ENCODE measurements around the gene ARHGEF4. TPM values are rescaled to one million over a fixed set of nuclear protein-coding genes. Genes with fewer than 3 reads are reported as not detected.

Gene ARHGEF4
- total RNA-seq, 1 donor from 2014 or later: 25.5 TPM

DNA sequence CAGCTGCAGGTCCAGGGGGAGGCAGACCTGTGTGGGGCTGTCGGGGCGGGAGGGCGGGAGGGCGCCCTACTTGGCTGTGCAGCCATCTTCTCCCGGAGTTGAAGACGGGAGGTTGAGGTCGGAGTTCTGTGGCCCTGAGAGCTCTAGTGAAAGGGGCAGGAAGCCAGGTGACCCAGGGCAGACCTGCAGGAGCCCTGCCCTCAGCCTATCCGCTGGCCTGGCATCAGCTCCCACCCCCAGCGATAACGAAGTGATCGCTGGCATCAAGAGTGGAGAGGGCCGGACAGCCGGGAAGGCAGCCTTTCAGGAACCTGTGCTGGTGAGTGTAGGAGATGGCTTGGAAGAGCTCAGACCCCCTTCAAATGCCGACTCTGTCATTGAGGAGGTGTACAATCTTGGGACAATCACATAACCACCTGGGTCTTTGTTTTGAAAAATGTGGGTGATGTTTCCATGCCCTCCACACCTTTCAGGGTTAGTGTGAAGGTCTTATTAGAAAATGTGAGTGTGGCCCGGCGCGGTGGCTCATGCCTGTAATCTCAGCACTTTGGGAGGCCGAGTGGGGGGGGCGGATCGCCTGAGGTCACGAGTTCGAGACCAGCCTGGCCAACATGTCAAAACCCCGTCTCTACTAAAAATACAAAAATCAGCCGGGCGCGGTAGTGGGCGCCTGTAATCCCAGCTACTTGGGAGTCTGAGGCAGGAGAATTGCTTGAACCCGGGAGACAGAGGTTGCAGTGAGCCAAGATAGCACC, 1.3 kb downstream of the ARHGEF4 start:
- no peaks in the 10 kb centered on the region for H3K36me3 Mint-ChIP-seq
- H3K4me3 Mint-ChIP-seq: no peak overlapping the region
- no peak overlapping the region for H3K27ac Mint-ChIP-seq
- TF ChIP-seq, protein P1, sequence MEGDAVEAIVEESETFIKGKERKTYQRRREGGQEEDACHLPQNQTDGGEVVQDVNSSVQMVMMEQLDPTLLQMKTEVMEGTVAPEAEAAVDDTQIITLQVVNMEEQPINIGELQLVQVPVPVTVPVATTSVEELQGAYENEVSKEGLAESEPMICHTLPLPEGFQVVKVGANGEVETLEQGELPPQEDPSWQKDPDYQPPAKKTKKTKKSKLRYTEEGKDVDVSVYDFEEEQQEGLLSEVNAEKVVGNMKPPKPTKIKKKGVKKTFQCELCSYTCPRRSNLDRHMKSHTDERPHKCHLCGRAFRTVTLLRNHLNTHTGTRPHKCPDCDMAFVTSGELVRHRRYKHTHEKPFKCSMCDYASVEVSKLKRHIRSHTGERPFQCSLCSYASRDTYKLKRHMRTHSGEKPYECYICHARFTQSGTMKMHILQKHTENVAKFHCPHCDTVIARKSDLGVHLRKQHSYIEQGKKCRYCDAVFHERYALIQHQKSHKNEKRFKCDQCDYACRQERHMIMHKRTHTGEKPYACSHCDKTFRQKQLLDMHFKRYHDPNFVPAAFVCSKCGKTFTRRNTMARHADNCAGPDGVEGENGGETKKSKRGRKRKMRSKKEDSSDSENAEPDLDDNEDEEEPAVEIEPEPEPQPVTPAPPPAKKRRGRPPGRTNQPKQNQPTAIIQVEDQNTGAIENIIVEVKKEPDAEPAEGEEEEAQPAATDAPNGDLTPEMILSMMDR (IDR thresholded peaks at IDR 0.05; ENCODE audit: unreplicated experiment): no peak
- no peaks in the 10 kb centered on the region for H3K9me3 Mint-ChIP-seq
- peaks cover 80% of the 10 kb centered on the region for H3K27me3 Mint-ChIP-seq (ENCODE audit: low read depth)
- DNase-seq (ENCODE audit: low spot score in 2 of 2, unreplicated experiment in 2 of 2): no peak
- H3K4me1 Mint-ChIP-seq: peaks cover 3% of the 10 kb centered on the region

DNA sequence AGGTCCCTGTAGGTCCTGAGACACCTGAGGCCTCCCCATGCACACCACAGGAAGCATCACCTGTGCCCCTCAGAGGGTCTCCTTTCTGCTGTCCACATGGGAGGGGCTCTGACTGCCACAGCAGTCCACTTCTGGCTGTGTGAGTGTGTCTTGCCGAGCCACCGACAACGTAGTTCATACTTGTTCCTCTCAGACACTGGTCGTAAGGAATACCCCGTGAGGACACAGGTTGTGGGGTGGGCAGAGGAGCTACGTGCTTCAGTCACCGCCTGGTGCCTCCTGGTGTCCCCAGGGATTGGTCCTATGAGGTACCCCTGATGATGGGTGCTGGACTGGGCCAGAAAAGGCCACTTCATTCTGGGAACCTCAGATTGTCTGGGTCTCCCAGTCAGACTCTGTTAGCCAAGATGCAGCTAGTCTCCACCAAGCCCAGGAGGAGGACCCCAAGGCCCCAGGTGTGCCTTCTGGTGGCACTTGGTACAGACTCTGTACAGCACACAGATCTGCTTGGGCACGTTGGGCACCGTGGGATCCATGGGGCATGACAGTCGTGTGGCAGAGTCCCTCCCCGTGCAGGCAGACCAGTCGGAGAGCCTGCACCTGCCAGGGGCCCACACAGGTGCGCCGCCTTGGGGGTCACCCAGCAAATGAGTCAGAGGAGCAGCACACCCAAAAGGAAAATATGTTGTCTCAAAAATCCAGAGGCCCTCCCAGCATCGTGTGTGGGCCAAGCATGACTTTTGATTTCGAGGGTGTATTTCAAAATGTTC, 2.5 kb downstream of the ARHGEF4 start:
- peaks cover 84% of the 10 kb centered on the region for H3K27me3 Mint-ChIP-seq (ENCODE audit: low read depth)
- TF ChIP-seq, protein P1 (IDR thresholded peaks at IDR 0.05; ENCODE audit: unreplicated experiment): no peak
- H3K4me1 Mint-ChIP-seq: peaks cover 3% of the 10 kb centered on the region
- H3K9me3 Mint-ChIP-seq: no peaks in the 10 kb centered on the region
- H3K36me3 Mint-ChIP-seq: no peaks in the 10 kb centered on the region
- no peak overlapping the region for H3K27ac Mint-ChIP-seq
- no peak for DNase-seq (ENCODE audit: low spot score in 2 of 2, unreplicated experiment in 2 of 2)
- H3K4me3 Mint-ChIP-seq: no peak overlapping the region

DNA sequence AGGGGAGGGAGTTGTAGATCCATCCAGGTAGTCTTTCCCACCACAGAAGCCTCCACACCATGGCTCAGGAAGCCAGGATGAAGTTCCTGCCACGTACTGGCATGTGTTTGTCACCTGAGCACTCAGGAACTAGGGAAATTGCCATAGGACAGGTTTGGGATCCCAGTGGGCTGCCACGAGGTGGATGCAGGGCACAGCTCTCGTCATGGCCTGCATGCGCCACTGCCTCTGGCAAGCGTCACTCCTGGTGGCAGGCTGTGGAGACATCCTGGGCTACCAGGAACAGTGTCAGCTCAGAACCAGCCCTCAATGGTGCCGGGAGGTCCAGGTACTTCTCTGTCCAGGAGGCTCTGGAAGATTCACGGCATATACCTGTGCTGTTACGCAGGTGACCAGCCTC, 3.8 kb downstream of the ARHGEF4 start:
- Mint-ChIP-seq H3K27ac (no peak overlapping the region), H3K4me3 (no peak overlapping the region), H3K4me1 (no peaks in the 10 kb centered on the region), H3K9me3 (no peaks in the 10 kb centered on the region), H3K36me3 (no peaks in the 10 kb centered on the region), H3K27me3 (ENCODE audit: low read depth) (peaks cover 73% of the 10 kb centered on the region)
- no peak for DNase-seq (ENCODE audit: low spot score in 2 of 2, unreplicated experiment in 2 of 2)
- TF ChIP-seq, protein P1 (IDR thresholded peaks at IDR 0.05; ENCODE audit: unreplicated experiment): no peak

DNA sequence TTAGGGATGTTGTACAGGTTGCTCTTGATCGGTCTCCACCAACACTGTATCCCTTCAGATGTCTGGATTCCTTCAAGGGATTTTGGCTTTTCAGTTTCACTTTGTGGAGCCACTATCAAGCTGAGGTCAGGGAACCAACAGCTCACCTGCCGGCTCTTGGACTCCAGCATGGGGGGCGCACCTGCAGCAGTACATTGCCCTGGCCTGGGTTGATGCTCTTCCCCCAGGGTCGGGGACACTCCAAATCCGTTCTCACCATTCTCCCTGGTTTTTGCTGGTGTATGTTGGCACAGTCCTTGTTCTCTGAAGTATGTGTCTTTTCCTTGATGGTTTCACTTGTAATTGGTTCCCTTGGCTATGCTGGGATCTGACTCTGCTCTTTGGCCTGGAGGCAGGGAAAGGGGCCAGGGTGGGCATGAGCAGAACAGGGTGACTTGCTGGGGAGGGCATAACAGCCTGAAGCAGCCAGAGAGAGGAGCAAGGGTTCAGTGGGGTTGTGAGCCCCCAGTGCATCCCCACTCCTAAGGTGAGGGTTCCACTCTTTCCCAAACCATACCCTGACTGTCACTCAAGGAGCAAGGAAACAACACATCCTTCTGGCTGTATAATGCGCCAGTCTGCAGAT, 5.1 kb downstream of the ARHGEF4 start:
- no peaks in the 10 kb centered on the region for H3K4me1 Mint-ChIP-seq
- TF ChIP-seq, protein P1 (IDR thresholded peaks at IDR 0.05; ENCODE audit: unreplicated experiment): no peak
- H3K27ac Mint-ChIP-seq: no peak overlapping the region
- DNase-seq (ENCODE audit: low spot score in 2 of 2, unreplicated experiment in 2 of 2): no peak
- no peak overlapping the region for H3K4me3 Mint-ChIP-seq
- no peaks in the 10 kb centered on the region for H3K36me3 Mint-ChIP-seq
- no peaks in the 10 kb centered on the region for H3K9me3 Mint-ChIP-seq
- H3K27me3 Mint-ChIP-seq (ENCODE audit: low read depth): peaks cover 61% of the 10 kb centered on the region

DNA sequence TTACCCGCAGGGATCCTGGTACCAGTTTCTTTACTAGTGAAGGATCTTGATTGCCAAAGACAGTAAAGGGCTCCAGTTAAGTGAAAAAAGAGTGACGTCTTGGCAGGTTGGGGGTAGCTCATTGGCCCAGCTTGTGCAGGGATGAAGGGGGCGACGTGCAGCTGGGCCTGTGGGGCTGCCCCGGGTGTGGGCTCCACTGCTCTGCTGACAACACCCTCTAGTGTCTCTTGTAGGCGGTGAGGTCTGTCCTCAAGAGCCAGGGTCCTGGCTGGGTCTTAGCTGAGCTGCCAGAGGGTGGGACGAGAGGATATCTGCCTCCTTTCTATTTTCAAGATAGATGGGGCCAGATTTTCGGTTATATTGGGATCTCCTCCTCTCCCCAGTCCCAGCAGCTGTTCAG, 6.1 kb downstream of the ARHGEF4 start:
- TF ChIP-seq, protein P1 (IDR thresholded peaks at IDR 0.05; ENCODE audit: unreplicated experiment): no peak
- Mint-ChIP-seq H3K27me3 (ENCODE audit: low read depth) (peaks cover 55% of the 10 kb centered on the region), H3K4me3 (no peak overlapping the region), H3K36me3 (no peaks in the 10 kb centered on the region), H3K27ac (no peak overlapping the region), H3K4me1 (no peaks in the 10 kb centered on the region), H3K9me3 (no peaks in the 10 kb centered on the region)
- no peak for DNase-seq (ENCODE audit: low spot score in 2 of 2, unreplicated experiment in 2 of 2)

Measured in mesothelial cell of epicardium (in vitro differentiated cells).